Stomach smooth muscle (tissue), 2 donors: Measurements from ENCODE around the gene MOV10.

Experiments
- H3K27ac ChIP-seq: one replicate; pipeline ENCODE4 v1.7.0; 2013; ENCODE audit warnings: mild to moderate bottlenecking, low read length, inconsistent platforms
- H3K27me3 ChIP-seq, 2 donors: one replicate each; pipeline ENCODE4 v1.7.0; 2013; ENCODE audit warnings: low read length in 2 of 2; ENCODE audit not compliant: insufficient read depth in 2 of 2, control insufficient read depth in 1 of 2
- H3K36me3 ChIP-seq, 2 donors: one replicate each; pipeline ENCODE4 v1.7.0; 2013; ENCODE audit warnings: low read length in 2 of 2; ENCODE audit not compliant: control insufficient read depth in 2 of 2, insufficient read depth in 2 of 2
- H3K4me1 ChIP-seq: one replicate; pipeline ENCODE4 v1.7.0; 2013; ENCODE audit warnings: low read length; ENCODE audit not compliant: control insufficient read depth, insufficient read depth
- H3K4me3 ChIP-seq, 2 donors: one replicate each; pipeline ENCODE4 v1.7.0; 2013; ENCODE audit warnings: low read length in 2 of 2
- H3K9ac ChIP-seq, 2 donors: one replicate each; pipeline ENCODE4 v1.7.0; 2013; ENCODE audit warnings: low read length in 2 of 2, mild to moderate bottlenecking in 1 of 2
- H3K9me3 ChIP-seq, 2 donors: one replicate each; pipeline ENCODE4 v1.7.0; 2013; ENCODE audit warnings: low read length in 2 of 2; ENCODE audit not compliant: control insufficient read depth in 2 of 2
- donor health status: healthy.
- donor health status: Pancreatic carcinoma.

Gene MOV10

DNA sequence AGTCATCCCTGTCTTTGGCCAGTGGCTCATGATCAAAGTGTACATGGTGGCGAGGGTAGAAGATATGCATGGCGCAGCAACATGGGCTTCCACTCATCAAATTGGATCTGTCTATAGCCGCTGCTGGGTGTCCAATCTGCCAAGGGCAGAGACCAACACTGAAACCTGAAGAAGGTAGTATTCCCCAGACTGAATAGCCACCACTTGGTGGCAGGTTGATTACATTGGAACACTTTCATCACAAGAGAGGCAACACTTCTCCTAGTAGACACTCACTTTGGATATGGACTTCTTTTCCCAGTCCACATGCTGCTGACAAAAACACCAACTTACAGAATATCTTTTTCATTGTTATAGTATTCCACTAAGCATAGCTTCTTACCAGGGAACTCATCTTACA is 63.1 kb downstream of the MOV10 start:
- peaks cover 6 to 8% of the 10 kb centered on the region in 2 donors for H3K27me3 ChIP-seq
- no peaks in the 10 kb centered on the region for H3K4me1 ChIP-seq
- no peaks in the 10 kb centered on the region for H3K36me3 ChIP-seq
- no peak overlapping the region for H3K27ac ChIP-seq
- H3K4me3 ChIP-seq: no peak overlapping the region
- no peak overlapping the region for H3K9ac ChIP-seq
- H3K9me3 ChIP-seq: no peaks in the 10 kb centered on the region

DNA sequence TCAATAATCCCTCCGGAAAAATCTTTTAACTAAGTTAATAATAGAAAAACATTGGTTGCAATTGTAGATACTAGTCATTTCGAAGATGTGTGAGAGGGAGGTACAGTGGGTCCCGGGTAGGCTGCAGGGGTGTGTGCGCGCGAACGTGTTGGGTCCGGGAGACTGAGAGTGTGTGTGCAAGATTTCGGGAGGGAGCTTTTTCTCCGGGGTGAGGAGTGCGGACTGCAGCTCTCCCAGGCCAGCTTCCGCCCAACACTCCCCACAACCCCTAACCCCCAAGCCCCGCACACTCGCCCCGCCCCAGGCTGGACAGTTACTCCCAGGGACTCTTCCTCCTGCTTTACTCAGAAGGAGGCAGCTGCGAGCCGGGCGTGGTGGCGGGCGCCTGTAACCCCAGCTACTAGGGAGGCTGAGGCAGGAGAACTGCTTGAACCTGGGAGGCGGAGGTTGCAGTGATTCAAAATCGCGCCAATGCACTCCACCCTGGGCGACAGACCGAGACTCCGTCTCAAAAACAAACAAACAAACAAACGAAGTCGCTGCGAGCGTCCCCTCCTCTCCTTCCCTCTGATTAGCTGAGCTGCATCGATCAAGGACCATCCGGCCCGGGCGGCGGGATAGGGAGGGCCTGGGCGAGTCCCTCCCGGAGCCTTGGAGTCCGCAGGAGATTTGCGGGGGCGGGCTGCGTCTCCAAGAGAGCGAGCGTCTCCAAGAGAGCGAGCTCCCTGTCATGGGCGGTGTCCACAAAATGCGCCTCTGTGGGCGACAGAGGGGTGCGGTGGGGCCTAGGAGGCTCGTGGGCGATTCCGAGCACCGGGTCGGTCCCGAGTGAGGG is 68.9 kb downstream of the MOV10 start:
- peak overlapping the region; percentile 40 to 59 for H3K4me3 ChIP-seq

GRCh38 chr1:112744009-112744578 is 69.6 kb downstream of the MOV10 start:
- H3K9ac ChIP-seq: no peak overlapping the region
- H3K4me3 ChIP-seq: peak overlapping the region; percentile 40 to 59
- no peaks in the 10 kb centered on the region for H3K9me3 ChIP-seq
- peaks cover 20 to 31% of the 10 kb centered on the region in 2 donors for H3K27me3 ChIP-seq
- H3K4me1 ChIP-seq: peaks cover 10% of the 10 kb centered on the region
- no peaks in the 10 kb centered on the region for H3K36me3 ChIP-seq
- no peak overlapping the region for H3K27ac ChIP-seq

More for the DNA sequence above, 68.9 kb downstream of the MOV10 start:
- H3K27me3 ChIP-seq: peaks cover 20 to 31% of the 10 kb centered on the region in 2 donors
- H3K27ac ChIP-seq: no peak overlapping the region
- H3K9ac ChIP-seq: no peak overlapping the region
- H3K4me1 ChIP-seq: peaks cover 10% of the 10 kb centered on the region
- no peaks in the 10 kb centered on the region for H3K36me3 ChIP-seq
- H3K9me3 ChIP-seq: no peaks in the 10 kb centered on the region

DNA sequence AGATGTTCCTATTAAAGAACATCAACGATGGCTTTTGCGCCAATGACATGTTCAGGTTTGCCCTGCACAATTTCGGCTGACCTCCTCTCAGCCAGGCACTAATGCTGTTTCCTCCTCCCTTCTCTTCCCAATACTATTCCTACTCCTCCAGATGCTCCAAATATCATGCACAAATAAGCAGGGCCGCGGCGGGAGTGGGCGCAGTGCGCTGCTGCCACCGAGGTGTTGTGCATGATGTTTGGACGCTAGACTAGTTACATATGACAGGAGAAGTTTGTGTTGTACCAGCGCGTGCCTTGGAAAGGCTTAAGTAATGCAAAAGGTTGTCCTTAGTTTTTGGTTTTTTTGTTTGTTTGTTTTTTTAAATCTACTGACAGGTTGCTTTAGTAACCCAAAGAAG is 73.9 kb downstream of the MOV10 start:
- H3K4me3 ChIP-seq: no peak overlapping the region
- no peaks in the 10 kb centered on the region for H3K36me3 ChIP-seq
- no peak overlapping the region for H3K27ac ChIP-seq
- no peaks in the 10 kb centered on the region for H3K9me3 ChIP-seq
- H3K27me3 ChIP-seq: peaks cover 14 to 19% of the 10 kb centered on the region in 2 donors
- H3K9ac ChIP-seq: no peak overlapping the region
- H3K4me1 ChIP-seq: peaks cover 10% of the 10 kb centered on the region
